Measurements from ENCODE around the gene OR52H1.

GRCh38 chr11:5508605-5509004, 39.7 kb downstream of the OR52H1 start:
- TF ChIP-seq CTCF (IDR thresholded peaks at IDR 0.05): no peak
- no peak for TF ChIP-seq POLR2A (IDR thresholded peaks at IDR 0.05)

All from breast epithelium (tissue), 3 donors.